Esophagus muscularis mucosa (tissue), 4 donors: ENCODE measurements around the gene REC8. TPM values are rescaled to one million over a fixed set of nuclear protein-coding genes. Genes with fewer than 3 reads are reported as not detected.

ENCODE experiments used
- DNase-seq: peaks from one replicate; pipeline ENCODE4 v3.0.0-alpha.2; 2017; ENCODE audit errors: extremely low spot score
- H3K27ac ChIP-seq, 4 donors: fragments of 200-600 bp; sonication (generic); replicated peaks in 1 of 4; 1 replicate in 3 of 4; 2 replicates in 1 of 4; pipeline ENCODE4 v1.5.1; 2016 to 2019; ENCODE audit warnings: mild to moderate bottlenecking in 1 of 4
- H3K27me3 ChIP-seq, 4 donors: fragments of 200-600 bp; sonication (generic); one replicate each; pipeline versions ENCODE4 v1.5.1 to v1.6.0; 2016 to 2019
- H3K36me3 ChIP-seq, 4 donors: fragments of 200-600 bp; sonication (generic); one replicate each; pipeline ENCODE4 v1.5.1; 2016 to 2019
- H3K4me1 ChIP-seq, 4 donors: fragments of 200-600 bp; sonication (generic); one replicate each; pipeline ENCODE4 v1.5.1; 2016 to 2019
- H3K4me3 ChIP-seq, 4 donors: fragments of 200-600 bp; sonication (generic); 1 replicate in 2 of 4; 2 replicates in 2 of 4; pipeline ENCODE4 v1.5.1; 2016 to 2019; ENCODE audit warnings: mild to moderate bottlenecking in 4 of 4, moderate library complexity in 1 of 4
- H3K9me3 ChIP-seq, 4 donors: fragments of 200-600 bp; sonication (generic); 1 replicate in 3 of 4; 2 replicates in 1 of 4; pipeline ENCODE4 v1.5.1; 2016 to 2019
- CTCF ChIP-seq, 3 experiments: fragments of 200-600 bp in 2 of 3; fragments of 450-650 bp in 1 of 3; sonication (generic) in 2 of 3; IDR thresholded peaks; one replicate each; pipeline ENCODE4 v1.5.1; 2017 to 2019; ENCODE audit warnings: antibody characterized with exemption in 3 of 3, mild to moderate bottlenecking in 2 of 3, moderate library complexity in 1 of 3
- EP300 ChIP-seq: sonication (generic); formaldehyde crosslinking; IDR thresholded peaks from one replicate; pipeline ENCODE4 v1.6.1; 2017; ENCODE audit warnings: antibody characterized with exemption
- POLR2A ChIP-seq: fragments of 450-650 bp; IDR thresholded peaks from one replicate; pipeline ENCODE4 v1.6.1; 2017; ENCODE audit warnings: antibody characterized with exemption, moderate library complexity, mild to moderate bottlenecking, low read depth
- POLR2AphosphoS5 ChIP-seq, 2 donors: sonication (generic); formaldehyde crosslinking; IDR thresholded peaks; one replicate each; pipeline ENCODE4 v1.6.1; 2017; ENCODE audit warnings: antibody characterized with exemption in 2 of 2
- WGBS: methylation state at CpG from one replicate; pipeline ENCODE4 v1.1.5; 2018; 5-methylcytosine and 5-hydroxymethylcytosine counted together
- intact Hi-C: fragments of 100-400 bp; cut with DNase I; formaldehyde crosslinking; loops from one replicate; pipeline ENCODE4 v1.15.1; 2023
- small RNA-seq, 3 donors: library from RNA; depleted of rRNA; stranded (forward); fragments of <200 nt; gene quantifications; one replicate each; pipeline ENCODE3, GENCODE V24; 2016
- total RNA-seq, 4 donors: library from RNA; depleted of rRNA; stranded (reverse); fragments of >200 nt; gene quantifications; one replicate each; pipeline versions ENCODE4 v1.1.0 to v1.2.1, GENCODE V29; 2016

Gene REC8
- total RNA-seq, 4 donors from 2014 or later = 4.6 to 5.9 (median 5.0) TPM

DNA sequence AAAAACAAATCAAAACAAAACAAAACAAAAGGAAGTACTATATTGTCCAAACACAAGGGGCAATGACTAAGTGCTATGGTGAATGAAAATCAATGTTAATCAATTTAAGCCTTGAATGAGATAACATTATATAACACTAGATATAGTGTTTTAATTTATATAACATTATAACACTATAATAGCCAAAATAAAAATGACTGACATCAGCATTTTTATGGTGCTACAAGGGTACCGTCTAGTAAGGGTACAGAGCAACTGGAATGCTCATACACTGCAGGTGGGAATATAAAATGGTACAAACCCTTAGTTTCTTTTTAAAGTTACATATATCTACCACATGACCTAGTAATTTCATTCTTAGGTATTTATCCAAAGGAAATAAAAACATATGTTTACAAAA, 54.6 kb downstream of the REC8 start:
- Histone ChIP-seq H3K9me3 (no peaks in the 10 kb centered on the region), H3K4me3 (no peak overlapping the region), H3K27ac (no peak overlapping the region), H3K36me3 (peaks cover 0 to 19% (median 13%) of the 10 kb centered on the region in 4 donors), H3K4me1 (peaks cover 14 to 28% (median 18%) of the 10 kb centered on the region in 4 donors), H3K27me3 (no peaks in the 10 kb centered on the region)
- TF ChIP-seq POLR2AphosphoS5 (IDR thresholded peaks at IDR 0.05) = no peak
- TF ChIP-seq EP300 = no peak
- no peak for TF ChIP-seq POLR2A
- no peak for TF ChIP-seq CTCF (IDR thresholded peaks at IDR 0.05)
- DNase-seq = no peak
- intact Hi-C loops = no loop called here
- WGBS = 80% methylated on average over 1 of the region's 1 CpG

- intact Hi-C loops = no loop called here
- H3K27me3 ChIP-seq = no peaks in the 10 kb centered on the region
- no peak overlapping the region for H3K4me3 ChIP-seq
- DNase-seq = no peak
- H3K9me3 ChIP-seq = no peaks in the 10 kb centered on the region
- 96% methylated on average over 1 of the region's 1 CpG for WGBS
- peaks cover 0 to 19% (median 13%) of the 10 kb centered on the region in 4 donors for H3K36me3 ChIP-seq
- H3K4me1 ChIP-seq = peaks cover 24 to 42% (median 32%) of the 10 kb centered on the region in 4 donors
- no peak overlapping the region for H3K27ac ChIP-seq
- no peak for TF ChIP-seq POLR2AphosphoS5 (IDR thresholded peaks at IDR 0.05)
- no peak for TF ChIP-seq EP300
- TF ChIP-seq CTCF (IDR thresholded peaks at IDR 0.05) = no peak
- TF ChIP-seq POLR2A = no peak
Observed at GRCh38 chr14:24228902-24229301, 57.0 kb downstream of the REC8 start.

Small RNA genes within 50 kb of the gene (small RNA-seq; reads per million reads assigned to genes)
- gene AL136295.4 = 0 reads per million in 3 donors
- gene CHMP4A = 0 reads per million in 3 donors
- gene IPO4 = 0 to 0.34 (median 0) reads per million in 3 donors
- gene IRF9 = 0 reads per million in 3 donors
- 0 reads per million in 3 donors for gene MDP1
- gene RNA5SP383 = 0.56 to 0.83 (median 0.68) reads per million in 3 donors

Other genes starting within 250 kb of the REC8 start
- gene DHRS4, start 218.3 kb upstream of the REC8 start, total RNA-seq = 10 to 100 TPM; 37.1 to 54.4 (median 46.3) TPM
- 10 to 100 TPM in 3 of 4 donors, 1 to 10 TPM in 1; 9.4 to 23.9 (median 21.1) TPM for gene DHRS4L2, start 183.2 kb upstream of the REC8 start, total RNA-seq
- under 1 TPM in 2 of 4 donors, not detected in 2; 0.17 to 0.29 TPM for gene CARMIL3, start 120.1 kb upstream of the REC8 start, total RNA-seq
- under 1 TPM in 3 of 4 donors, not detected in 1; 0.26 to 0.34 (median 0.33) TPM for gene CPNE6, start 100.5 kb upstream of the REC8 start, total RNA-seq
- gene PCK2, start 77.8 kb upstream of the REC8 start, total RNA-seq = 10 to 100 TPM in 3 of 4 donors, 1 to 10 TPM in 1; 9.1 to 20.7 (median 12.5) TPM
- 10 to 100 TPM; 56.0 to 74.9 (median 66.8) TPM for gene DCAF11, start 57.3 kb upstream of the REC8 start, total RNA-seq
- 1 to 10 TPM; 1.8 to 3.3 (median 3.0) TPM for gene NRL, start 57.1 kb upstream of the REC8 start, total RNA-seq
- gene FITM1, start 41.4 kb upstream of the REC8 start, total RNA-seq = under 1 TPM in 3 of 4 donors, not detected in 1; 0.34 to 0.83 (median 0.52) TPM
- 100 to 1,000 TPM; 129 to 158 (median 143) TPM for gene PSME1, start 35.9 kb upstream of the REC8 start, total RNA-seq
- gene EMC9, start 30.5 kb upstream of the REC8 start, total RNA-seq = 10 to 100 TPM in 3 of 4 donors, 1 to 10 TPM in 1; 8.8 to 14.4 (median 12.2) TPM
- gene PSME2, start 25.5 kb upstream of the REC8 start, total RNA-seq = 10 to 100 TPM; 32.8 to 64.3 (median 42.6) TPM
- gene RNF31, start 24.6 kb upstream of the REC8 start, total RNA-seq = 10 to 100 TPM; 21.7 to 33.3 (median 26.8) TPM
- gene IRF9, start 10.8 kb upstream of the REC8 start, total RNA-seq = 10 to 100 TPM; 39.5 to 78.3 (median 63.2) TPM
- 10 to 100 TPM; 12.9 to 41.6 (median 25.2) TPM for gene IPO4, start 16.7 kb downstream of the REC8 start, total RNA-seq
- 10 to 100 TPM; 27.0 to 44.6 (median 43.8) TPM for gene TM9SF1, start 23.4 kb downstream of the REC8 start, total RNA-seq
- under 1 TPM in 2 of 4 donors, not detected in 2; 0.57 to 0.58 TPM for gene TSSK4, start 33.6 kb downstream of the REC8 start, total RNA-seq
- 100 to 1,000 TPM in 2 of 4 donors, 10 to 100 TPM in 2; 75.4 to 135 (median 94.9) TPM for gene CHMP4A, start 41.4 kb downstream of the REC8 start, total RNA-seq
- 10 to 100 TPM; 11.1 to 17.5 (median 14.4) TPM for gene MDP1, start 44.0 kb downstream of the REC8 start, total RNA-seq
- gene NEDD8, start 60.3 kb downstream of the REC8 start, total RNA-seq = 100 to 1,000 TPM; 117 to 152 (median 131) TPM
- 10 to 100 TPM; 43.1 to 53.4 (median 50.5) TPM for gene GMPR2, start 60.8 kb downstream of the REC8 start, total RNA-seq
- 10 to 100 TPM; 49.4 to 89.0 (median 81.0) TPM for gene TINF2, start 70.5 kb downstream of the REC8 start, total RNA-seq
- gene TGM1, start 91.1 kb downstream of the REC8 start, total RNA-seq = 1 to 10 TPM in 2 of 4 donors, under 1 TPM in 2; 0.52 to 3.3 (median 1.6) TPM
- 10 to 100 TPM; 14.6 to 27.8 (median 20.3) TPM for gene RABGGTA, start 99.5 kb downstream of the REC8 start, total RNA-seq
- gene DHRS1, start 127.7 kb downstream of the REC8 start, total RNA-seq = 10 to 100 TPM; 13.9 to 22.4 (median 19.2) TPM
- 10 to 100 TPM; 16.6 to 29.2 (median 21.6) TPM for gene NOP9, start 127.8 kb downstream of the REC8 start, total RNA-seq
- 10 to 100 TPM in 1 of 4 donors, 1 to 10 TPM in 3; 6.6 to 12.5 (median 8.1) TPM for gene CIDEB, start 135.9 kb downstream of the REC8 start, total RNA-seq
- 1 to 10 TPM; 1.7 to 3.7 (median 2.4) TPM for gene LTB4R2, start 138.1 kb downstream of the REC8 start, total RNA-seq
- 1 to 10 TPM in 3 of 4 donors, under 1 TPM in 1; 0.42 to 6.0 (median 2.9) TPM for gene LTB4R, start 139.4 kb downstream of the REC8 start, total RNA-seq
- gene ADCY4, start 163.0 kb downstream of the REC8 start, total RNA-seq = 10 to 100 TPM; 21.5 to 36.9 (median 27.9) TPM
- gene RIPK3, start 167.9 kb downstream of the REC8 start, total RNA-seq = 1 to 10 TPM; 3.8 to 6.4 (median 6.1) TPM
- 10 to 100 TPM; 38.8 to 65.2 (median 48.3) TPM for gene NFATC4, start 196.1 kb downstream of the REC8 start, total RNA-seq
- 10 to 100 TPM in 3 of 4 donors, 1 to 10 TPM in 1; 8.0 to 21.2 (median 13.4) TPM for gene NYNRIN, start 226.9 kb downstream of the REC8 start, total RNA-seq